HT-29 (cell line): ENCODE measurements around the gene PLEKHA6. TPM values are rescaled to one million over a fixed set of nuclear protein-coding genes. Genes with fewer than 3 reads are reported as not detected.

ENCODE experiments used
- DNase-seq: peaks from one replicate; pipeline ENCODE4 v3.0.0-alpha.2; 2015; ENCODE audit warnings: low spot score
- total RNA-seq: library from RNA; depleted of rRNA; stranded (reverse); fragments of >200 nt; shearing (Covaris generic); gene quantifications from 2 replicates; pipeline ENCODE4 v1.2.3, GENCODE V29; 2014

Gene PLEKHA6
- total RNA-seq, 1 experiment from 2014 or later: 88.6 TPM

- DNase-seq: peak; percentile 95
Observed at GRCh38 chr1:204213668-204214662, 145.8 kb downstream of the PLEKHA6 start, which contains the start of gene GOLT1A. TSS of gene GOLT1A (minus strand) at chr1:204213988. CDS start at chr1:204213906, 82 bp downstream.

- no peak for DNase-seq
Observed at GRCh38 chr1:204212715-204213114, 147.0 kb downstream of the PLEKHA6 start.

- no peak for DNase-seq
Observed at GRCh38 chr1:204211046-204211445, 148.7 kb downstream of the PLEKHA6 start.

GRCh38 chr1:204207136-204207616, 152.6 kb downstream of the PLEKHA6 start:
- peak; percentile 80 for DNase-seq

GRCh38 chr1:204206121-204206520, 153.6 kb downstream of the PLEKHA6 start:
- DNase-seq: no peak

GRCh38 chr1:204205486-204205885, 154.2 kb downstream of the PLEKHA6 start:
- no peak for DNase-seq

- no peak for DNase-seq
Observed at GRCh38 chr1:204204944-204205343, 154.8 kb downstream of the PLEKHA6 start.

- no peak for DNase-seq
Observed at GRCh38 chr1:204203206-204203767, 156.4 kb downstream of the PLEKHA6 start.

- DNase-seq: no peak
Observed at GRCh38 chr1:204202481-204202880, 157.2 kb downstream of the PLEKHA6 start.

- no peak for DNase-seq
Observed at GRCh38 chr1:204201348-204202040, 158.2 kb downstream of the PLEKHA6 start.

GRCh38 chr1:204199579-204199978, 160.2 kb downstream of the PLEKHA6 start:
- DNase-seq: no peak

GRCh38 chr1:204198348-204199340, 161.1 kb downstream of the PLEKHA6 start:
- peak; percentile 84 for DNase-seq

- DNase-seq: no peak
Observed at GRCh38 chr1:204197068-204197467, 162.7 kb downstream of the PLEKHA6 start.

GRCh38 chr1:204196068-204196795, 163.5 kb downstream of the PLEKHA6 start, which contains the start of gene KISS1:
TSS of gene KISS1 (minus strand) at chr1:204196491. CDS start at chr1:204192876, 3,615 bp downstream.
- DNase-seq: no peak

GRCh38 chr1:204194771-204195170, 165.0 kb downstream of the PLEKHA6 start:
- DNase-seq: no peak

- DNase-seq: no peak
Observed at GRCh38 chr1:204194080-204194479, 165.6 kb downstream of the PLEKHA6 start.

- DNase-seq: no peak
Observed at GRCh38 chr1:204192589-204193352, 167.0 kb downstream of the PLEKHA6 start.

- no peak for DNase-seq
Observed at GRCh38 chr1:204192046-204192445, 167.7 kb downstream of the PLEKHA6 start.

- DNase-seq: no peak
Observed at GRCh38 chr1:204191456-204191855, 168.3 kb downstream of the PLEKHA6 start.
